Astrocyte (in vitro differentiated cells and primary cell): Measurements from ENCODE around the gene NSUN3. TPM values are rescaled to one million over a fixed set of nuclear protein-coding genes. Genes with fewer than 3 reads are reported as not detected.

ENCODE experiments used
- DNase-seq: peaks from one replicate; pipeline ENCODE4 v3.0.0-alpha.2; 2010; ENCODE audit warnings: low read depth
- FAIRE-seq: peaks from 2 replicates; lab custom pipeline; 2011; peaks lifted over from hg19 to GRCh38; lab: Jason Lieb, UNC
- H2AFZ ChIP-seq: 2 replicates; pipeline ENCODE4 v1.6.0; 2012; ENCODE audit warnings: low read depth, low read length, inconsistent platforms
- H3K27ac ChIP-seq: 2 replicates; pipeline ENCODE4 v1.5.1; 2011; ENCODE audit warnings: low read depth, low read length, inconsistent platforms
- H3K27me3 ChIP-seq: 2 replicates; pipeline ENCODE4 v1.6.0; 2011; ENCODE audit warnings: low read length, inconsistent platforms; ENCODE audit not compliant: insufficient read depth
- H3K36me3 ChIP-seq: 2 replicates; pipeline ENCODE4 v1.5.1; 2011; ENCODE audit warnings: low read length, inconsistent platforms; ENCODE audit not compliant: insufficient read depth
- H3K4me1 ChIP-seq: 2 replicates; pipeline ENCODE4 v1.5.1; 2011; ENCODE audit warnings: low read length, inconsistent platforms; ENCODE audit not compliant: insufficient read depth
- H3K4me2 ChIP-seq: 2 replicates; pipeline ENCODE4 v1.6.0; 2012; ENCODE audit warnings: low read length, inconsistent platforms
- H3K4me3 ChIP-seq: 2 replicates; pipeline ENCODE4 v1.5.1; 2011; ENCODE audit warnings: low read depth, mild to moderate bottlenecking, low read length, inconsistent platforms; ENCODE audit not compliant: insufficient read depth
- H3K79me2 ChIP-seq: 2 replicates; pipeline ENCODE4 v1.6.0; 2012; ENCODE audit warnings: mild to moderate bottlenecking, low read length, inconsistent platforms; ENCODE audit not compliant: insufficient read depth
- H3K9ac ChIP-seq: 2 replicates; pipeline ENCODE4 v1.6.0; 2012; ENCODE audit warnings: mild to moderate bottlenecking, low read length, inconsistent platforms
- H3K9me3 ChIP-seq: 2 replicates; pipeline ENCODE4 v1.5.1; 2012; ENCODE audit warnings: low read depth, mild to moderate bottlenecking, low read length, inconsistent platforms; ENCODE audit not compliant: insufficient read depth
- H4K20me1 ChIP-seq: 2 replicates; pipeline ENCODE4 v1.6.0; 2012; ENCODE audit warnings: low read length, inconsistent platforms; ENCODE audit not compliant: insufficient read depth
- H3K27ac Mint-ChIP-seq: one replicate; pipeline ENCODE4 v1.8.0; 2021; ENCODE audit warnings: mild to moderate bottlenecking, mixed read lengths; ENCODE audit not compliant: unreplicated experiment
- H3K27me3 Mint-ChIP-seq: one replicate; pipeline ENCODE4 v1.8.0; 2021; ENCODE audit warnings: low read depth, mixed read lengths; ENCODE audit not compliant: unreplicated experiment
- H3K36me3 Mint-ChIP-seq: one replicate; pipeline ENCODE4 v1.8.0; 2021; ENCODE audit warnings: low read depth, mixed read lengths; ENCODE audit not compliant: unreplicated experiment
- H3K4me1 Mint-ChIP-seq: one replicate; pipeline ENCODE4 v1.8.0; 2021; ENCODE audit warnings: low read depth, mixed read lengths; ENCODE audit not compliant: unreplicated experiment
- H3K4me3 Mint-ChIP-seq: one replicate; pipeline ENCODE4 v1.8.0; 2021; ENCODE audit warnings: mild to moderate bottlenecking, moderate library complexity, mixed read lengths; ENCODE audit not compliant: unreplicated experiment
- H3K9me3 Mint-ChIP-seq: one replicate; pipeline ENCODE4 v1.8.0; 2021; ENCODE audit warnings: mild to moderate bottlenecking, mixed read lengths; ENCODE audit not compliant: unreplicated experiment
- EZH2 ChIP-seq: IDR thresholded peaks from 2 replicates; pipeline ENCODE4 v1.6.1; 2012; ENCODE audit warnings: mild to moderate bottlenecking, low read length, inconsistent platforms; ENCODE audit not compliant: insufficient read depth
- total RNA-seq: library from RNA; stranded (reverse); gene quantifications from 2 replicates; pipeline ENCODE4 v1.2.1, GENCODE V29; 2021
- TF ChIP-seq, protein P1 (sequence below): IDR thresholded peaks from 2 replicates; pipeline ENCODE4 v1.5.1; 2011; ENCODE audit warnings: low read depth, mild to moderate bottlenecking, inconsistent platforms, low read length, moderate library complexity; ENCODE audit not compliant: insufficient read depth

The NSUN3 gene
- total RNA-seq, 1 donor from 2014 or later, result 10.3 TPM

DNA sequence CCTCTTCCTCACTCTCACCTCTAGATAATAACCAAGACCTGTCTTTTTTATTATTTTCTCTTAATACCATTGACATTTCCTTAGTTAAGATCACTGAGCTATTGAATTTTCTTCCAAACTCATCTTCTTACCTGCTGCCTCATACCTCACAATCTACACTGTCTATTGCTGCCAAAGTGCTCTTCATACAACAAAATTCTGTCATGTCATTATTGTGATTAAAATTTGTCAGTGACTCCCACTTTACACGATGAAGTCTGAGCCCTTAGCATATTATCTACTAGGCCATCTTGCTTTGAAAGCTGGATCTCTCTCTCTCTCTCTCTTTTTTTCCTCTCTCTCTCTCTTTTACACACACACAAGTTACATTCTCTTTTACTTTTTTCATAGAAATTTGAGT, 73.3 kb downstream of the NSUN3 start:
- Histone ChIP-seq H3K4me1 (no peaks in the 10 kb centered on the region), H3K27me3 (no peaks in the 10 kb centered on the region), H3K79me2 (no peaks in the 10 kb centered on the region), H2AFZ (no peak overlapping the region), H3K27ac (no peak overlapping the region), H4K20me1 (no peaks in the 10 kb centered on the region), H3K9ac (no peak overlapping the region), H3K36me3 (no peaks in the 10 kb centered on the region), H3K9me3 (no peaks in the 10 kb centered on the region), H3K4me3 (no peak overlapping the region), H3K4me2 (no peak overlapping the region)
- peaks cover 2% of the 10 kb centered on the region for H3K4me1 Mint-ChIP-seq
- H3K27me3 Mint-ChIP-seq, result no peaks in the 10 kb centered on the region
- no peak for DNase-seq
- TF ChIP-seq EZH2, result no peak
- TF ChIP-seq, protein P1, sequence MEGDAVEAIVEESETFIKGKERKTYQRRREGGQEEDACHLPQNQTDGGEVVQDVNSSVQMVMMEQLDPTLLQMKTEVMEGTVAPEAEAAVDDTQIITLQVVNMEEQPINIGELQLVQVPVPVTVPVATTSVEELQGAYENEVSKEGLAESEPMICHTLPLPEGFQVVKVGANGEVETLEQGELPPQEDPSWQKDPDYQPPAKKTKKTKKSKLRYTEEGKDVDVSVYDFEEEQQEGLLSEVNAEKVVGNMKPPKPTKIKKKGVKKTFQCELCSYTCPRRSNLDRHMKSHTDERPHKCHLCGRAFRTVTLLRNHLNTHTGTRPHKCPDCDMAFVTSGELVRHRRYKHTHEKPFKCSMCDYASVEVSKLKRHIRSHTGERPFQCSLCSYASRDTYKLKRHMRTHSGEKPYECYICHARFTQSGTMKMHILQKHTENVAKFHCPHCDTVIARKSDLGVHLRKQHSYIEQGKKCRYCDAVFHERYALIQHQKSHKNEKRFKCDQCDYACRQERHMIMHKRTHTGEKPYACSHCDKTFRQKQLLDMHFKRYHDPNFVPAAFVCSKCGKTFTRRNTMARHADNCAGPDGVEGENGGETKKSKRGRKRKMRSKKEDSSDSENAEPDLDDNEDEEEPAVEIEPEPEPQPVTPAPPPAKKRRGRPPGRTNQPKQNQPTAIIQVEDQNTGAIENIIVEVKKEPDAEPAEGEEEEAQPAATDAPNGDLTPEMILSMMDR, result no peak
- no peak overlapping the region for H3K4me3 Mint-ChIP-seq
- H3K9me3 Mint-ChIP-seq, result no peaks in the 10 kb centered on the region
- H3K36me3 Mint-ChIP-seq, result no peaks in the 10 kb centered on the region
- H3K27ac Mint-ChIP-seq, result no peak overlapping the region
- no peak for FAIRE-seq

DNA sequence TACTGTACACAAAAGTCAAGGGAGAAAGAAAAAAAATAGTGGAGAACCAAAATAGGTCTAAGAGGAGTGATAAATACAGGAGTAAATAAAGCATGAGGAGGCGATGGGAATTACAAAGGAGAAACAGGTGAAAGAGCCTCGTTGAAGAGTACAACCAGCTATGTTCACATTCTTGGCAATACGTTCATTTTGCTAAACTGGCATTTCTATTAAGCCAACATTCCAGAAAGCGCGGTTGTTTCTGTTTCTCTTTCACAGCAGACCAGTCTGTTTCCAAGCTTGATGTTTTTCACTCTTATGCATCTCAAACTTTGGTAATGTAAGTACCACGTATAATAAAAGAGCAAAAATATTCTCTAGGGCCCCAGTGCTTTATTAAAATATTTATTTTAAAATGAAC, 74.5 kb downstream of the NSUN3 start:
- Histone ChIP-seq H2AFZ (no peak overlapping the region), H4K20me1 (no peaks in the 10 kb centered on the region), H3K4me3 (no peak overlapping the region), H3K79me2 (no peaks in the 10 kb centered on the region), H3K4me1 (no peaks in the 10 kb centered on the region), H3K27me3 (no peaks in the 10 kb centered on the region), H3K9me3 (no peaks in the 10 kb centered on the region), H3K9ac (no peak overlapping the region), H3K27ac (no peak overlapping the region), H3K36me3 (no peaks in the 10 kb centered on the region), H3K4me2 (peak overlapping the region; percentile 32)
- no peaks in the 10 kb centered on the region for H3K36me3 Mint-ChIP-seq
- H3K27me3 Mint-ChIP-seq, result no peaks in the 10 kb centered on the region
- no peak overlapping the region for H3K4me3 Mint-ChIP-seq
- FAIRE-seq (no peak), DNase-seq (peak; percentile 26)
- no peak overlapping the region for H3K27ac Mint-ChIP-seq
- H3K4me1 Mint-ChIP-seq, result peaks cover 2% of the 10 kb centered on the region
- TF ChIP-seq, protein P1, result no peak
- TF ChIP-seq EZH2, result no peak
- no peaks in the 10 kb centered on the region for H3K9me3 Mint-ChIP-seq

DNA sequence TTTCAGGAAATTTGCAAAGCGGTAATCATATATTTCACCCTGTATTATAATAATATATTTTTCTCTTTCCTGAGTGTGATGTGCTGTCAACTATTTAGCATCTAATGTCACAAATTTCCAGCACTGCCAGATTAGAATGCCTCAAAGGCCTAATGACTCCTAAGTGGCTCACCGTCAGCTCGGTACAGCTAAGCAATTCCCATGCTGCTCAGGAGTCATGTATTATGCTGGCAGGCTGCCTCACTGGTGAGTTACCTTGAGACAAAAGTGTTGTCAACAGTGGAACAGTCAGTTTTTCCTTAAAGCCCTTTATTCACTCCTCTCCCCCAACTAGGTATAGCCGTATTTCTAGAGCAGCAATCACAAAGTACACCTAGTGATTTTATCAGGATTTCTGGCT, 83.6 kb downstream of the NSUN3 start:
- Histone ChIP-seq H3K9me3 (no peaks in the 10 kb centered on the region), H3K4me3 (no peak overlapping the region)

More for the DNA sequence above, 83.6 kb downstream of the NSUN3 start:
- no peaks in the 10 kb centered on the region for H3K36me3 Mint-ChIP-seq
- no peak for TF ChIP-seq EZH2
- TF ChIP-seq, protein P1, result no peak
- no peaks in the 10 kb centered on the region for H3K79me2 ChIP-seq
- no peak overlapping the region for H2AFZ ChIP-seq
- no peaks in the 10 kb centered on the region for H3K4me1 ChIP-seq
- H3K27ac Mint-ChIP-seq, result no peak overlapping the region
- H4K20me1 ChIP-seq, result no peaks in the 10 kb centered on the region
- no peaks in the 10 kb centered on the region for H3K9me3 Mint-ChIP-seq
- no peaks in the 10 kb centered on the region for H3K4me1 Mint-ChIP-seq
- H3K4me3 Mint-ChIP-seq, result no peak overlapping the region
- H3K27me3 ChIP-seq, result no peaks in the 10 kb centered on the region
- H3K27me3 Mint-ChIP-seq, result no peaks in the 10 kb centered on the region
- DNase-seq, result peak; percentile 0
- no peak overlapping the region for H3K9ac ChIP-seq
- H3K27ac ChIP-seq, result no peak overlapping the region
- no peak overlapping the region for H3K4me2 ChIP-seq
- FAIRE-seq, result no peak
- H3K36me3 ChIP-seq, result no peaks in the 10 kb centered on the region
